HCT116 (cell line): ENCODE measurements around the gene MMP17. TPM values are rescaled to one million over a fixed set of nuclear protein-coding genes. Genes with fewer than 3 reads are reported as not detected.

Experiments
- ATAC-seq: fragments of 200-7000 bp; cut with Tn5 transposase; 2 replicates; pipeline ENCODE4 v1.9.1; 2020; ENCODE audit warnings: mild to moderate bottlenecking, moderate library complexity
- BruUV-seq: library from RNA; stranded (reverse); fragments of 400-500 nt; replicated peaks from 2 replicates; lab custom pipeline; 2021; lab: Mats Ljungman, UMichigan
- CTCF ChIA-PET: fragments of 300-600 bp; sonication (Branson Sonifier 250); formaldehyde crosslinking; loops from one replicate; lab custom pipeline; 2021; ENCODE audit warnings: antibody characterized with exemption; lab: Charles Lee
- POLR2A ChIA-PET: fragments of 300-600, 350-600 bp; sonication (Branson Sonifier 250); formaldehyde crosslinking; loops from one replicate; lab custom pipeline; 2021; ENCODE audit warnings: antibody characterized with exemption; lab: Charles Lee
- RAD21 ChIA-PET, 2 experiments: fragments of 300-600 bp; sonication (Branson Sonifier 250); formaldehyde crosslinking; loops; one replicate each; lab custom pipeline; 2023; ENCODE audit warnings: low total read pairs in 2 of 2; ENCODE audit not compliant: uncharacterized antibody in 2 of 2, unreplicated experiment in 2 of 2, low non-redundant PET in 1 of 2; lab: Charles Lee
- DNase-seq: peaks from one replicate; pipeline ENCODE4 v3.0.0-alpha.2; 2010; ENCODE audit warnings: low read depth, low spot score
- H2AFZ ChIP-seq: fragments of 200-600 bp; shearing (Covaris generic), sonication (generic); 2 replicates; pipeline ENCODE4 v1.6.1; 2017; ENCODE audit warnings: low read depth, mixed run types, mixed read lengths, antibody characterized with exemption, low read length; ENCODE audit not compliant: poor library complexity, severe bottlenecking
- H3K27ac ChIP-seq: 2 replicates; pipeline ENCODE4 v1.5.1; 2012; ENCODE audit warnings: low read depth, low read length
- H3K27me3 ChIP-seq: fragments of 200-600 bp; sonication (generic); 2 replicates; pipeline ENCODE4 v1.6.1; 2016; ENCODE audit warnings: mixed run types, low read length, mixed read lengths; ENCODE audit not compliant: insufficient read depth
- H3K36me3 ChIP-seq, 2 experiments: fragments of 200-500 bp in 1 of 2; fragments of 200-600 bp in 1 of 2; sonication (Bioruptor generic) in 1 of 2; sonication (generic) in 1 of 2; 2 replicates each; pipeline versions ENCODE4 v1.5.1 to v1.6.1; 2014 to 2016; ENCODE audit warnings: low read length in 2 of 2, inconsistent platforms in 1 of 2, mixed read lengths in 1 of 2, mixed run types in 1 of 2; ENCODE audit not compliant: insufficient read depth in 2 of 2, control insufficient read depth in 1 of 2
- H3K4me1 ChIP-seq, 2 experiments: fragments of 200-600 bp in 1 of 2; sonication (generic) in 1 of 2; 2 replicates each; pipeline versions ENCODE4 v1.5.1 to v1.6.1; 2012 to 2017; ENCODE audit warnings: low read length in 2 of 2, inconsistent platforms in 1 of 2, mild to moderate bottlenecking in 1 of 2, mixed read lengths in 1 of 2, mixed run types in 1 of 2, moderate library complexity in 1 of 2; ENCODE audit not compliant: insufficient read depth in 2 of 2, control insufficient read depth in 1 of 2
- H3K4me2 ChIP-seq: fragments of 200-600 bp; sonication (generic); 2 replicates; pipeline ENCODE4 v1.6.1; 2017; ENCODE audit warnings: mixed run types, low read length, mixed read lengths
- H3K4me3 ChIP-seq, 2 experiments: fragments of 200-600 bp in 1 of 2; sonication (generic) in 1 of 2; replicated peaks in 1 of 2; 2 replicates each; pipeline ENCODE4 v1.5.1; 2011 to 2016; ENCODE audit warnings: low read length in 2 of 2, control low read depth in 1 of 2, low read depth in 1 of 2, mild to moderate bottlenecking in 1 of 2, mixed read lengths in 1 of 2, mixed run types in 1 of 2
- H3K79me2 ChIP-seq: fragments of 200-600 bp; sonication (generic); 2 replicates; pipeline ENCODE4 v1.6.1; 2017; ENCODE audit warnings: mild to moderate bottlenecking, mixed run types, low read length, moderate library complexity, mixed read lengths; ENCODE audit not compliant: insufficient read depth
- H3K9ac ChIP-seq: fragments of 200-600 bp; sonication (generic); 2 replicates; pipeline ENCODE4 v1.6.1; 2016; ENCODE audit warnings: low read length, mixed read lengths
- H3K9me2 ChIP-seq: fragments of 200-600 bp; sonication (generic), shearing (Covaris generic); 2 replicates; pipeline ENCODE4 v1.6.1; 2017; ENCODE audit warnings: mixed run types, mild to moderate bottlenecking, moderate library complexity; ENCODE audit not compliant: insufficient read depth
- H3K9me3 ChIP-seq, 2 experiments: fragments of 200-500 bp in 1 of 2; fragments of 200-600 bp in 1 of 2; sonication (Bioruptor generic) in 1 of 2; sonication (generic) in 1 of 2; 2 replicates each; pipeline ENCODE4 v1.6.1; 2014 to 2017; ENCODE audit warnings: low read length in 2 of 2, mixed read lengths in 2 of 2, inconsistent platforms in 1 of 2, low read depth in 1 of 2, mild to moderate bottlenecking in 1 of 2, mixed run types in 1 of 2, moderate library complexity in 1 of 2; ENCODE audit not compliant: control insufficient read depth in 1 of 2, insufficient read depth in 1 of 2
- H4K20me1 ChIP-seq: fragments of 200-600 bp; sonication (generic), shearing (Covaris generic); 2 replicates; pipeline ENCODE4 v1.6.1; 2017; ENCODE audit warnings: mixed run types, mild to moderate bottlenecking, moderate library complexity; ENCODE audit not compliant: insufficient read depth
- CTCF ChIP-seq, 3 experiments: fragments of 200-600 bp in 1 of 3; sonication (generic) in 1 of 3; IDR thresholded peaks in 2 of 3; conservative IDR thresholded peaks in 1 of 3; 2 replicates each; pipeline ENCODE4 v1.5.1; 2012 to 2017; ENCODE audit warnings: low read depth in 2 of 3, low read length in 2 of 3, antibody characterized with exemption in 1 of 3, borderline replicate concordance in 1 of 3, control low read depth in 1 of 3, mild to moderate bottlenecking in 1 of 3, mixed read lengths in 1 of 3, mixed run types in 1 of 3, moderate library complexity in 1 of 3; ENCODE audit not compliant: insufficient read depth in 1 of 3
- EZH2phosphoT487 ChIP-seq: fragments of 200-600 bp; IDR thresholded peaks from 2 replicates; pipeline ENCODE4 v1.6.1; 2018; ENCODE audit warnings: antibody characterized with exemption, borderline replicate concordance
- JUND ChIP-seq: IDR thresholded peaks from 2 replicates; pipeline ENCODE4 v1.6.1; 2012
- POLR2A ChIP-seq: IDR thresholded peaks from 2 replicates; pipeline ENCODE4 v1.7.0; 2011; ENCODE audit warnings: borderline replicate concordance; ENCODE audit not compliant: insufficient read depth, insufficient read length; ENCODE audit errors: extremely low read depth
- POLR2AphosphoS5 ChIP-seq: IDR thresholded peaks from 2 replicates; pipeline ENCODE4 v1.6.1; 2011; ENCODE audit warnings: mild to moderate bottlenecking, low read depth, low read length, moderate library complexity
- RAD21 ChIP-seq: IDR thresholded peaks from 2 replicates; pipeline ENCODE4 v1.6.1; 2012; ENCODE audit warnings: low read depth, mild to moderate bottlenecking
- REST ChIP-seq: IDR thresholded peaks from 2 replicates; pipeline ENCODE4 v1.6.1; 2012; ENCODE audit warnings: low read depth
- SIN3A ChIP-seq: IDR thresholded peaks from 2 replicates; pipeline ENCODE4 v1.6.1; 2012; ENCODE audit warnings: low read depth
- SRF ChIP-seq: IDR thresholded peaks from 2 replicates; pipeline ENCODE4 v1.6.1; 2012; ENCODE audit warnings: low read depth
- YY1 ChIP-seq: IDR thresholded peaks from 2 replicates; pipeline ENCODE4 v1.6.1; 2011; ENCODE audit warnings: low read length, low read depth, moderate library complexity, mild to moderate bottlenecking; ENCODE audit not compliant: insufficient replicate concordance; ENCODE audit errors: extremely low read depth
- ZNF274 ChIP-seq: fragments of 200-500 bp; sonication (Bioruptor generic); IDR thresholded peaks from 2 replicates; pipeline ENCODE4 v1.6.1; 2014; ENCODE audit warnings: mild to moderate bottlenecking, low read depth, low read length, inconsistent platforms
- intact Hi-C: fragments of 100-400 bp; cut with micrococcal nuclease; formaldehyde crosslinking; loops from 2 replicates; pipeline ENCODE4 v1.10.0; 2022
- total RNA-seq: library from RNA; stranded (reverse); gene quantifications from one replicate; pipeline ENCODE4 v1.2.1, GENCODE V29; 2021; ENCODE audit not compliant: unreplicated experiment
- TF ChIP-seq, protein P1 (sequence below): IDR thresholded peaks from 2 replicates; pipeline ENCODE4 v1.6.1; 2012

MMP17 gene
- total RNA-seq, 1 experiment from 2014 or later, result 14.3 TPM

- ATAC-seq (no peak), DNase-seq (no peak)
- Histone ChIP-seq H3K9me3 (no peaks in the 10 kb centered on the region), H2AFZ (no peak overlapping the region), H3K79me2 (no peaks in the 10 kb centered on the region), H3K36me3 (no peaks in the 10 kb centered on the region), H3K27me3 (no peaks in the 10 kb centered on the region), H3K27ac (no peak overlapping the region), H3K4me3 (no peak overlapping the region), H3K4me1 (no peaks in the 10 kb centered on the region), H3K9ac (no peak overlapping the region), H3K4me2 (no peak overlapping the region)
- intact Hi-C loops, result no loop called here
- RAD21 ChIA-PET, result no interaction called here
- POLR2A ChIA-PET, result no interaction called here
- TF ChIP-seq SRF (no peak), RAD21 (no peak), JUND (no peak), POLR2AphosphoS5 (no peak), POLR2A (no peak), CTCF (IDR thresholded peaks at IDR 0.05 in 2 of 3, conservative IDR thresholded peaks at IDR 0.05 in 1 of 3; ENCODE audit: borderline replicate concordance in 1 of 3, insufficient read depth in 1 of 3, low read depth in 2 of 3, low read length in 2 of 3) (no peak), EZH2phosphoT487 (no peak), REST (no peak), YY1 (no peak), ZNF274 (no peak), SIN3A (no peak)
- TF ChIP-seq, protein P1, sequence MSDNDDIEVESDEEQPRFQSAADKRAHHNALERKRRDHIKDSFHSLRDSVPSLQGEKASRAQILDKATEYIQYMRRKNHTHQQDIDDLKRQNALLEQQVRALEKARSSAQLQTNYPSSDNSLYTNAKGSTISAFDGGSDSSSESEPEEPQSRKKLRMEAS, result no peak
- TF ChIP-seq, all 23 proteins: peak for 0
- BruUV-seq, result no TSS peak
- CTCF ChIA-PET, result no interaction called here
- Histone ChIP-seq H4K20me1 (no peaks in the 10 kb centered on the region), H3K9me2 (no peaks in the 10 kb centered on the region)
Measured at GRCh38 chr12:131843527-131843926, 15.3 kb downstream of the MMP17 start.
